NCI-H2196 treated with DMSO at 0.1 percent for 48 hours (cell line): ENCODE data around the gene RHBDL1.

ENCODE experiments used
- DNase-seq: peaks from one replicate; lab custom pipeline; 2025; ENCODE audit not compliant: unreplicated experiment; lab: John Stamatoyannopoulos, UW

RHBDL1 gene

DNA sequence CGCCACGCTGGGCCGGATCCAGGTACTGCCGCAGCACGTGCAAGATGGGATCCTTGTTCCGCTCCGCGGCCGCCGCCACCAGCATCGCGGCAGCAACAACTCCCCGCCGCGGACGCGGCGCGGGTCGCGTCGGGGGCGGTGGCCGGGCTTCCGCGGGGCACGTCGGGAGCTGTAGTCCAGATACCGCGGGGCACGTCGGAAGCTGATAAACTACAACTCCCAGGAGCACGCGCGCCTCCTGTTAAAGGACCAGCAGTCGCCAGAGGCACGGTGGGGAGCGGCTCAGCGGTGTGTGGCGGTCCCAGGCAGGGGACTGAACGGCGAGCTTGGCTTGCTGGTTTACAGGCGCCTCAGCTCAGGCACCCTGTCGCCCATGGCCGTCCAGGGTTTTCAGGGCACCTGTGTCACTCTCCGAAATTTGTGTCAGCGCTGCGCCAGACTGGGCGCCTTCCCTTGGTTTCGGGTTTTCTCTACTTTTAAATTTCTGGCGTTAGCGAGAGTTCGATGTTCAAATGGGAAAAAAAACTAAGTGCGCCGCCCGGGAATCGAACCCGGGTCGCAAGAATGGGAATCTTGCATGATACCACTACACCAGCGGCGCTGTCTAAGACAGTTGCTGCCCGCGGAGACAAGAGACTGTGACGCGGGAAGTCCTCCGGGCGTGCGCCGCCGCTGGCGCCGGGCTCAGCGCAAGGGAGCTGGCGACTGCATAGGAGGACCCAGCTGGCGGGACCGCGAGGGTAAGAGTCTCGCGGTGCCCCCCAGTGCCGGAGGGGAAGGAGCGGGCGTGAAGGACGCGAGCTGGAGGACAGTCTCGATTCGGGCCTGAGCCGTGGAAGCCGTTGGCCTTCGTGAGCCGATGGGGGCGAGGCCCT lies 39.0 kb upstream of the RHBDL1 start, which contains the start of gene METTL26:
METTL26 (minus strand) TSS at position 100 of the 875 bp plus-strand sequence; CDS start at position 85, 15 bp downstream.
- DNase-seq = peak; percentile 83

DNA sequence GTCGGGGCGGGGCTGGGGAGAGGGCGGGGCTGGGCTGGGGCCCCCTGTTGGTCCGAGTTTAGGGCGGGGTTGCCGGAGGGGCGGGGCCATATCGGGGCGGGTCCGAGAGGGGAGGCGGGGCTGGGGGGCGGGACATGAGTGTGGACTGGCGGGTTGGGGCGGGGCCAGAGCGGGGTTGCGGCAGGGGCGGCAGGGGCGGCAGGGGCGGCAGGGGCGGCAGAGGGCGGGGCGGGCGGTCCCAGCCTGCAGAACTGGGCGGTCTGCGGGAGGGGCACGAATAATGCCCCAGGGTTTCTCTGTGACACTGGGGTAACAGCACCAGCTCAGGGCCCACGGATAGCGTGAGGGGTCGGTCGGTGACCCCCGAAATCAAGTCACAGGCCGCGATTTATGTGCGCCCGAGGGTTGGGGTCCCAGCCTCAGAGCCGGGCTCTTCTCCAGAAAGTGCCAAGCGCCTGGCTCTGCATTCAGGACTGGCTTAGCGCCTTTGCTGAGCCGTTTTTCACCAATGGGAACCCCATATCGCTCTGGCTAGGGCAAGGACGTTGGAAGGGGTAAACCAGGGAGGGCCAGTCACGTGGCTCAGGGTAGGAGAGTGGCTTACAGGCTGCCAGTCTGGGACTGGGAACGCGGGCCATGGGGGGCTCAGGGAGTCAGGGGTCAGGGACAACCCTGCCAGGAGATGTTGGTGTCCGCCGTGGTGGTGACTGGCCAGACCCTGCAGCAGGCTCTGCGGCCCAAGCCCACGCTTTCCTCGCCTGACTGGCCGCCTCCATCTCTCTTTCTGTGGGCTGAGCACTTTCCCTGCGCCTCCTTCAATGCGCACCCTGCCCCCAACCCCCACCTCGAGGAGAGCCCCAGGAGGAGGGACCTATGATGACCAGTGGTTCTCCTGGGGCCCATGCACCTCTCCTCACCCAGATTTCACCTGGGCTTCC lies 38.1 kb upstream of the RHBDL1 start:
- DNase-seq = no peak

DNA sequence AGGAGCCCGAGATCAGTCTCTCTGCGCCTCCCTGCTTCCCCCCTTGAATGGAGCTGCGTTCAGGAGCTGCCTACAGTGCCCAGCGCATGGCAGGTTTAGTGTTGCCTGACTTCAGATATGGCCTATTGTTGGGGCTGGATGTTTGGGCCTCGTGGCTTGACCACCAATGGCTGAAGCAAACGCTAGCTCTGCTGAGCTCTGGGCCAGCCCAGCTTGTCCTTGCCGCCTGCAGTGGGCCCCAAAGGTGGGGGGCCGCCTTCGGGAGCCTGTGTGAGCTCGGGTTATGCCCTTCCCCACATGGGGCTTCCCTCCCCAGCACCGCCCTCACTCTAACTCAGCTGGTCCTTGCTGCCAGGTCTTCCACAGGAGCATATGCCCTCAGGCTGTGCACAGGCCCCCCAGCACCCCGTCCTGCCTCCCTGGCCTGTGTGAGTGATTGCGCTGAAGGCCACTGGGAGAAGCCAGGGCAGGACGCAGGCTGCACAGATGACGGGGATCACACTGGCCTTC lies 37.4 kb upstream of the RHBDL1 start:
- DNase-seq = no peak

DNA sequence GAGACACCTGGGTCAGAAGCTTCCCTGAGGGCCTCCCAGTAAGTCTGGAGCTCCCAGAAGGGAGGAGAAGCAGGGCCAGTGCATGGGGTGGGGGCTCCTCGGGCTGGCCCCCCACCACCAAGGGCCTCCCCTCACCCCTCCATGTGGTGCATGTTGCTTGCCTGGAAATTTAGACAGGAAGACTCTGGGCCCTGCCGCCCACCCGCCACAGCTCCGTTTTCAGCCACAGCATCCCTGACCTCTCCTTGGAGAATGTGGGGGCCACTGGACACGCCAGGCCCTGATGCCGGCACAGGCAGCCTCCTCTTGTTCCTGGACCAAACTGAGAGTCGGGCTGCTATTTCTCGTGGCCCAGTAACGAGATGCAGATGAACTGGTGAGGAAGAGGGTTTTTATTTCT lies 36.6 kb upstream of the RHBDL1 start:
- DNase-seq = no peak

DNA sequence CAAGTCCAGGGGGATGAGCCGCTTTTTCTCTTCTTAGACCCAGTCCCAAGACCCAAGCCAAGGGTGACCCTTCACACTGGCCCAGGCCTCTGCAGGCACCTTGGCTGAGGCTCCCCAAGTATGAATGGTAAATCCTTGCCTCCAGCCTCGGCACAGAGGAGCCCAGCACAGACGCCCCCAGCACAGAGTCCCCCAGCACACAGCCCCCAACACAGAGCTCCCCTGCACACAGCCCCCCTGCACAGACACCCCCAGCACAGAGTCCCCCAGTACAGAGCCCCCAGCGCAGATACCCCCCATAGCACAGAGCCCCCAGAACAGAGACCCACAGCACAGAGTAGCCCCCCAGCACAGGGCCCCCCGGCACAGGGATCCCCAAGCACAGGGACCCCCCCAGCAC lies 34.9 kb upstream of the RHBDL1 start:
- DNase-seq = no peak

DNA sequence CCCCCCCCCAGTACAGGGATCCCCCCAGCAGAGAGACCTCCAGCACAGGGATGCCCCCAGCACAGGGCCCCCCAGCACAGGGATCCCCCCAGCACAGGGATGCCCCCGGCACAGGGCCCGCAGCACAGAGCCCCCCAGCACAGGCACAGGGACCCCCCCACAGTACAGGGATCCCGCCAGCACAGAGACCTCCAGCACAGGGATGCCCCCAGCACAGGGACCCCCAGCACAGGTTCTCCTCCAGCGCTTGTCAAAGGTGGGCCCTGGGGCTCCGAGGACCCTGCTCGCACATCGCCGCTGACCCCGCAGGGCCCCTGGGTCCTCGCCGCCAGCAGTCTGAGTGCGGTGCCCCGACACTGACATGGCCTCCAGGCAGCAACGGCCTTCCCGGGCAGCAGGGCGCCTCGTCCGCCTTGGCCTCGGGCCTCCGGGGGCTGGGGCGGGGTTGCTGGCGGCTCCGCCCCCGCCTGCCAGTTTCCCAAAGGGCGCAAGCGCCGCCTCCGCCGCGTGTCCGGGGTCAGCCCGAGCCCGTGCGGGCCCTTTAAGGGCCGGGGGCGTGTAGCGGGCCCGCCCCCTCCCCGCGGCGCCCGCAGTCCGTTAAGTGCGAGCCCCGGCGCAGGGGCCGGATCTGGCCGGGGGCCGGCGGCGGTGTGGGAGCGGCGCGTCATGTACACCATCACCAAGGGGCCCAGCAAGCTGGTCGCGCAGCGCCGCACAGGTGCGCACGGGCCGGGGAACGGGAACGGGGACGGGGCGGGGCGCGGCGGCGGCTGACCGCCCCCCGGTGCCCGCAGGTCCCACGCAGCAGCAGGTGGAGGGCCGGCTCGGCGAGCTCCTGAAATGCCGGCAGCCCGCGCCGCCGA lies 33.9 kb upstream of the RHBDL1 start, which contains the start of gene MCRIP2:
MCRIP2 (plus strand) TSS at position 503 of the 863 bp plus-strand sequence; CDS start at position 667, 164 bp downstream.
- DNase-seq = peak; percentile 66

DNA sequence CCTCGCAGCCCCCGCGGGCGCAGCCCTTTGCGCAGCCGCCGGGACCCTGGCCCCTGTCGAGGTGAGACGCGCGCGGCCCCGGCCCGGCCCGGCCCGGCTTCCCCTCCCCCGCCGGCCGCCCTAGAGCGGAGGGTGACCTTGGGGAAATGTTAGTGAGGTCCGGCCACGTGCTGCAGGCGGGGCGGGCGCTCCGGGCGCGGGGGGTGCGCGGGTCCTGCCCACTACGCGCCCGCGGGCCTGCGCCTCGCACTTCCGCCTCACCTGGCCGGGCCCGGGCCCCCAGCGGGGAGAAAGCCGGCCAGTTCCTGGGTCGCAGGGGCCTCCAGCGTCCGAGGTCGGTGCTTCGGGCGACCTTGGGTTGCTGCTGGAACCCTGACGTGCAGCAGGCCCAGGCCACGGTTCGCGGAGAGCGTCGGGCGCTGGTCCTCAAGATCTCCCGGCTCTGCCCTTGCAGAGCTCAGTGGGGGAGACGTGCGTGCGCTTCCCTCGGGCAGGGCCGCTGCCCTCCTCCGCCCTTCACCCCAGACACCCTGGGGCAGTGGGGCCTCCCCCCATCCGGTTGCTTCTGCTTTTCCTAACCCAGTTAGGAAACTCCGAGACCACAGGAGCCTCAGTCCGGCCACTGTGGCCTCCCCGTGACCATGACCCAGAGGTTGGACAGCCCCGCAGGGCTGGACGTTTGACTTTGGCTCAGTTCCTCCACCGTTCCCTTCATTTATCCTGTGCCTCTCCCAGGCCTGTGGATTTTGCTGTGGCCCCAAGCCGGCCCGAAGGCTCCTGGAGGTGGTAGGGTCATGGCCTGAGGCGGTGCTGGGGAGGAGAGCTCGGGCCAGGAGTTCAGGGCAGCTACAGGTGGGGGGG lies 33.1 kb upstream of the RHBDL1 start:
- peak; percentile 37 for DNase-seq

DNA sequence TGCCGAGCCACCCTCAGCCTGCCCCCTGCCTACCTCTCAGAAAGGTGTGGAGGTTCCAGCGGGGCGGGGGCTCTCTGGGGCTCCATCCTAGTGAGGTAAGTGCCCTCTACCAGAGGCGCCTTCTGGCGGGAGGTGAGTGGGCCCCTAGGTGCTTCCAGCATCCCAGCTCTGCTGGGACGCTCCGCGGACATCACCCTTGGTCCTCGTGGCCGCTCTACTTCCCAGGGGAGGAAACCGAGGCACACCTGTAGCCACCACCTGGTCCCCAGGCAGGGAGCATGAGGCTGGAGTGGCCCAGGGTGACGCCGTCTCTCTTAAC lies 32.5 kb upstream of the RHBDL1 start:
- no peak for DNase-seq

DNA sequence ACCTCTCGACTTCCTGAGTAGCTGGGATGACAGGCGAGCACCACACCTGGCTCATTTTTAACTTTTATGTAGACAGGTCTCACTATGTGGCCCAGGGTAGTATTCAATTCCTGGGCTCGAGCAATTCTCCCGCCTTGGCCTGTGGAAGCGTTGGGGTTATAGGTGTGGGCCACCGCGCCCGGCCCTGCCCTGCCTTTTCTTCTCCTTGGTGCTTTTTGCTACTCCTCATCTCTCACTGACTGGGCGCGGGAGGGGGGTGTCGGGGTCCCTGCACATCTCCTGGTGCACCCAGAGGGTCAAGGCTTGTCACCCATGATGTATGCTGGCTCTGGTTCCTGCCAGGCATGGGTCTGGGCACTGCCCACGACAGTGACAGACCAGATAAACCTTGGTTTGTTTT lies 30.9 kb upstream of the RHBDL1 start:
- DNase-seq = no peak

DNA sequence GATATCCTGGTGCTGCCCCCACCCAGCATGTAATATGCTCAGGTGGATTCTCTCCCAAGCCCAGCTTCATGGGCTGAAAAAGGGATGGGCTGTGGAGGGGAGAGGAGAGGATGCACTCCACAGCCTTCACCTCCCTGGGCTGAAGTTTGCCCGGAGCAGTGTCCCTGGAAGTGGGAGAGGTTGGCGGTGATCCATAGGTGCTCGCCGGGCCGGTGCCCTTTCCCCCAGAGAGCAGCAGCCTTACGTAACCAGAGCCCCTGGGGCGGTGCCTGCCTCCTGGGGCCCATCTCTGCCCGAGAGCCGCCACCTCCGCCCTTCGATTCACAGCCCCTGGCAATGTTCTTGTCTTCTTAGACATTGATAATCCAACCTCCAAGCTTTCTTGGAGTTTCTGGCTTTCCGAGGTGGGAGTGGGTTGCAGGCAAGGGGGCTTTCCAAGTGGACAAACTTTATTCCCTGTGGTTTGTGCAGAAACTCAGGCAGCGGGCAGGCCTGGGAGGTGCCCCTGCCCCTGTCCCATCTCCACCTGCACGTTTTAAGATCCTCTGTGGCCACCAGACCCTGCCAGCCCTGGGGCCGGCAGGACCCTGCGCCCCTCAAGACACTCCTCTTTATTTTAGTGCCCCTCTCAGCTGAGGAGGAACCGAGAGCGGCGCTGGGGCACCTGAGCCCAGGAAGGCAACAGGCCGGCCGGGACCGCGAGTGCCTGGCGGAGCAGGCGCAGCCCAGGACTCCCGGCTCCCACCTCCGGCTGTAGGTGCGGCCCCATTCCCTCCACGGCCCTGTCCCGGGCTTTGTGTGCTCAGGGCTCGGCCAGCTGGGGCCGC lies 29.4 kb upstream of the RHBDL1 start:
- DNase-seq = no peak

DNA sequence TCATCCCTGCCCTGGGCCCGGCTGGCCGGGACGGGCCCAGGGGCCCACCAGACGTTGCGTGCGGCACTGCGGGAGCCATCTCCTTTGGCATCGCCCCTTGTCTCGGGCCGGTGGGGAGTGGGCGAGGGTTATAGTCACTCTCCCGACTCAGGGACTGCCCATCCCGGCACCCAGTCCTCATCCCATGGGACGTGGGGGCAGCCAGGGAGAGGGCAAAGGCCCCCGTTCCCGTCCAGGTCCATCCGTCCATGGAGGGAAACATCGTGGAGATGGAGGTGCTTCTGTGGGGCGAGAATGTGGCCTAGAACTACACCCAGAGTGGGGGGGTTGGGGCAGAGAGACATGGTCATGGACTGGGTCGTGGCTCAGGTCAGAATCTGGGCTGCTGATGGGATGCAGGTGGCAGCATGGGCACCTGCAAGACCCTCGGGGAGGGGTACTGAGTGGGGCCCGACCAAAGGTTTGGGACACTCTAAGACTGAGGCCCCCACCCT lies 28.7 kb upstream of the RHBDL1 start:
- no peak for DNase-seq

DNA sequence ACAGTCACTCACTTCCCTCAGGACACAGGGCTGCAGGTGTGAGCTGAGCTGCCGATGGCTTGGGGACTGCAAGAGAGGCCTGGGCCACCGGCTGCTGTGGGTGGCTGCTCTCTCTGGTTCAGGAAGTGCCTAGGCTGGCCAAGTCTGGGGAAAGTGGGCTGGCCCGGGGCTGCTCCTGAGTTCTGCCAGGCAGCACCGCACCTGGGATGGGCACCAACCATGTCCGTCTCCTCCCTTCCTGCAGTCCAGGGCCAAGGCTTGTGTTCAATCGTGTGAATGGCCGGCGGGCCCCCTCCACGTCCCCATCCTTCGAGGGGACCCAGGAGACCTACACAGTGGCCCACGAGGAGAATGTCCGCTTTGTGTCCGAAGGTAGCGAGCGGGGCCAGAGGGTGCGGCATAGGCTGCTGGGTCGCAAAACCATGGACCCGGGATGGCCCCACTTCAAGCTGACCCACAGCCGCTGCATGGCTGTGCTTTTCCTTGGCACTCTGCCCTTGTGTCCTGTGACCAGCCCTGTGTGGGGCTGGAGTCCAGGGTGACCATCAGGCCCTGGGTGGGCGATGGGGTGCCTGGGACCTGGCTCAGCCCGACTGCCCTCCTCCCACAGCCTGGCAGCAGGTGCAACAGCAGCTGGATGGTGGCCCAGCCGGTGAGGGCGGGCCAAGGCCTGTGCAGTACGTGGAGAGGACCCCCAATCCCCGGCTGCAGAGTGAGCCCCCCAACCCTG lies 28.1 kb upstream of the RHBDL1 start:
- DNase-seq = no peak

DNA sequence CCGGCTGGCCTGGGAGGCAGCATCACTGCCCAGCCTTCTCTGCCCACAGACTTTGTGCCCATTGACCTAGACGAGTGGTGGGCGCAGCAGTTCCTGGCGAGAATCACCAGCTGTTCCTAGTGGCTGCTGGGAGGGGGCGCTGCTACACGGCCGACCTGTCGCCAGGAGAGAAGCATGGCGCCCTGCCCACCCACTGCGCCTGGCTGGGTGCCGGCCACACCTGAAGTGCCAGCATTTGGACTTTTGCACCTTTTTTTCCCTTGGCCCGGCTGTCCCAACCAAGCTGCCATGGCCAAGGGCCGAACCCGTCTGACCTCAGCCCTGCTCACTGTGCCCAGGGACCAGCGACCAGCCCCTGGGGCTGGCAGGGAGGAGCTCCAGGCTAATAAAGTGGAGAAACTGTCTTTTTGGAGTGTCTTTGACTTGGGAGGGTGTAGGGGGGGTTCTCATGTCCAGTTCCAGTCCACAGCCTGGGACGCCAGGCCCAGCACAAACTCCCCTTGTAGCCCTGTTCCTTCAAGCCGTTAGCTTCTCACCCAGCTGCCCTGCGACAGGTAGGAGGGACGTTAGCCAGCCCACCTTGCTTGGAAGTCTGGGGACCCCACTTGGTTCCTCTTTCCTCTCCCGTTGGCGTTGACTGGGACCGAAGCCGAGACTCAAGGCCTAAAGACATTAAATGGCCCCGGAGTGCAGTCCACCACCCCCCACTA lies 27.2 kb upstream of the RHBDL1 start:
- peak; percentile 61 for DNase-seq

DNA sequence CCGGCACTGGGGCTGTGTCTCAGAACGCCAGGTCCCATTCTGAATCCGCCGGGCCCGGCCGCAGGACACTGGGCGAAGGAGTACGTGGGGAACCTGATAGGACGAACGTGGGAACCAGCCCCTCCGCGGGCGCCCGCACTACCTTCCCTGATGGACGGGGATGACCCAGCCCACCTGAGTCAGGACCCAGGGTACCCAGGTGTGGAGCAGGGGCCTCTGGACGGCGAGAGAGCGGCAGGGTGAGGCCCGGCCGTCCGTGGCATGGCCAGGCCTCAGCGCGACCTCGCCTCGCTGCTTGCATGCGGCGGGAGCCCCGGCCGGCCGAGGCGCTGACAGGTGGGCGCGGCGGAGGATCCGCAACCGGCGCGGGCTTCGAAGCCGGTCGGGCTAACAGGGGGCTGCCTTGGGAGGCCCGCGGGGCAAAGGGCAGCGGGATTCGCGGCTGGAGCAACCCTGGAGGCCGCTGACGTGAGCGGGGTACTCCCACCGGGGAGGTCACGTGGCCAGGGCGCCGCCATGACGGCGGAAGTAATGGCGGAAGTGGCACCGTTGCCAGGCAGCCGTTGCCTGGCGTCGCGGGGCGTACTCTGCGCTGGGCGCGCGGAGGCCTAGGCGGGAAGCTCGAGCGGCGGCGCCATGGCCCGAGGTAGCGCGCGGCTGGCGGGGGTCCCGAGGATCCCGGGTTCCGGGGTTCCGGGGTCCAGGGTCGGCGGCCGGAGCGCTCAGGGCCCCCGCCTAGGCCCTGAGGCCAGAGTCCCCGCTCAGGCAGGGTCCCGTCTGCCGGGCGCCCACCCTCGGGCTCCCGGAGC lies 26.5 kb upstream of the RHBDL1 start, which contains the start of gene WDR90:
WDR90 (plus strand) TSS at position 585 of the 809 bp plus-strand sequence; CDS start at position 637, 52 bp downstream.
- DNase-seq = peak; percentile 80

DNA sequence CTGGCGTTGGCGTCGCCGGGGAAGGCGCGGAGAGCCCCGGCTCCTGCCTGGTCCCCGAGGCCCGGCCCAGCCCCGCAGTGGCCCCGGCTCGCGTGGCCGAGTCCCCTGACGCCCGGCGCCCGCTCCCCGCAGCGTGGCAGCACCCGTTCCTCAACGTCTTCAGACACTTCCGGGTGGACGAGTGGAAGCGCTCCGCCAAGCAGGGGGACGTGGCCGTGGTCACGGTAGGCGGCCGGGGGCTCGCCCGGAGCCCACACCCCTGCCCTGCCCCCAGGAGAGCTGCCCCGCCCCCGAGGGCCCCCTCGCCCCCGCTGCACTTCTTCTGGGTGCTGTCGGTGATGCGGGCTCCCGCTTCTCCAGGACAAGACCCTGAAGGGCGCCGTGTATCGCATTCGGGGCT lies 25.8 kb upstream of the RHBDL1 start:
- no peak for DNase-seq

DNA sequence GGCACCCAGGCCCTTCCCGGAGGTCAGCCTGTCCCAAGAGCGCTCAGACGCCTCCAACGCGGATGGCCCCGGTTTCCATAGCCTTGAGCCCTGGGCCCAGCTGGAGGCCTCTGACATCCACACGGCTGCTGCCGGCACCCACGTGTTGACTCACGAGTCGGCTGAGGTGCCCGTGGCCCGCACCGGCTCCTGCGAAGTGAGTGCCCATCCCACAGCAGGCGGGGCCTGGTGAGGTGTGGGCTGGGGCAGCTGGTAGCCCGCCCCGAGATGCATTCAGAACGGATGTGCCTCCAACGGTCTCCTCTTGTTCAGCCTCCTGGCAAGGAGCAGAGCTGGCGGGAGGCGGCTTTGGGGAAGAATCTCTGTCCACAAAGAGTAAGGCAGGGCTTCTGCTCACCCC lies 23.6 kb upstream of the RHBDL1 start:
- DNase-seq = no peak
